Fibroblast of lung (primary cell): ENCODE measurements around the gene TRIP12. TPM values are rescaled to one million over a fixed set of nuclear protein-coding genes. Genes with fewer than 3 reads are reported as not detected.

Experiments
- DNase-seq, 2 donors: peaks; one replicate each; pipeline versions ENCODE4 v3.0.0 to v3.0.0-alpha.2; 2010; ENCODE audit warnings: low read depth in 2 of 2
- H2AFZ ChIP-seq: 2 replicates; pipeline ENCODE4 v1.5.1; 2012; ENCODE audit warnings: low read length, control low read depth, inconsistent platforms
- H3K27ac ChIP-seq: 2 replicates; pipeline ENCODE4 v1.5.1; 2011; ENCODE audit warnings: low read length, control low read depth; ENCODE audit not compliant: insufficient read depth
- H3K27me3 ChIP-seq: 2 replicates; pipeline ENCODE4 v1.5.1; 2011; ENCODE audit warnings: mild to moderate bottlenecking, low read length; ENCODE audit not compliant: control insufficient read depth, insufficient read depth
- H3K36me3 ChIP-seq: 2 replicates; pipeline ENCODE4 v1.5.1; 2011; ENCODE audit warnings: low read length; ENCODE audit not compliant: control insufficient read depth, insufficient read depth
- H3K4me1 ChIP-seq: 2 replicates; pipeline ENCODE4 v1.5.1; 2011; ENCODE audit warnings: low read length; ENCODE audit not compliant: control insufficient read depth, insufficient read depth; ENCODE audit errors: extremely low read depth
- H3K4me2 ChIP-seq: 2 replicates; pipeline ENCODE4 v1.5.1; 2011; ENCODE audit warnings: low read length, control low read depth; ENCODE audit not compliant: insufficient read depth; ENCODE audit errors: extremely low read depth
- H3K4me3 ChIP-seq, 4 experiments: fragments of 200-600 bp in 1 of 4; sonication (generic) in 1 of 4; replicated peaks in 1 of 4; 2 replicates each; pipeline ENCODE4 v1.5.1; 2011 to 2016; ENCODE audit warnings: low read length in 4 of 4, low read depth in 3 of 4, mild to moderate bottlenecking in 3 of 4, control low read depth in 2 of 4, inconsistent platforms in 1 of 4, mixed read lengths in 1 of 4; ENCODE audit not compliant: insufficient read depth in 1 of 4; ENCODE audit errors: control extremely low read depth in 1 of 4
- H3K79me2 ChIP-seq: 2 replicates; pipeline ENCODE4 v1.5.1; 2012; ENCODE audit warnings: mild to moderate bottlenecking, low read length, inconsistent platforms; ENCODE audit not compliant: control insufficient read depth, insufficient read depth
- H3K9ac ChIP-seq: 2 replicates; pipeline ENCODE4 v1.5.1; 2011; ENCODE audit warnings: mild to moderate bottlenecking, low read length, control low read depth; ENCODE audit not compliant: insufficient read depth
- H3K9me3 ChIP-seq: 2 replicates; pipeline ENCODE4 v1.5.1; 2012; ENCODE audit warnings: low read depth, low read length; ENCODE audit not compliant: control insufficient read depth, insufficient read depth
- H4K20me1 ChIP-seq: 2 replicates; pipeline ENCODE4 v1.5.1; 2011; ENCODE audit warnings: low read length; ENCODE audit not compliant: control insufficient read depth, insufficient read depth; ENCODE audit errors: extremely low read depth
- CTCF ChIP-seq, 2 donors: IDR thresholded peaks in 1 of 2; conservative IDR thresholded peaks in 1 of 2; 1 replicate in 1 of 2; 2 replicates in 1 of 2; pipeline ENCODE4 v1.5.1; 2011 to 2012; ENCODE audit warnings: low read length in 2 of 2, control low read depth in 1 of 2, inconsistent platforms in 1 of 2, low read depth in 1 of 2, mild to moderate bottlenecking in 1 of 2
- EZH2 ChIP-seq: IDR thresholded peaks from 2 replicates; pipeline ENCODE4 v1.5.1; 2012; ENCODE audit warnings: low read length, control low read depth, mild to moderate bottlenecking; ENCODE audit errors: missing control alignments
- polyA plus RNA-seq, 2 donors: library from polyadenylated mRNA; depleted of rRNA in 1 of 2; stranded (reverse) in 1 of 2; unstranded in 1 of 2; fragments of >200 nt; gene quantifications; 2 replicates each; pipeline ENCODE4 v1.2.1, GENCODE V29; 2011 to 2012; ENCODE audit warnings: missing spikeins in 1 of 2
- total RNA-seq: library from RNA; depleted of rRNA; stranded (reverse); fragments of >200 nt; gene quantifications from 2 replicates; pipeline ENCODE4 v1.2.1, GENCODE V29; 2014

Gene TRIP12
- total and polyA plus RNA-seq, 2 donors (not counting 1 experiment from before 2014, with no cell fraction given) = 122 to 277 TPM

GRCh38 chr2:229879191-229879950 is 42.4 kb downstream of the TRIP12 start:
- Histone ChIP-seq H4K20me1 (no peaks in the 10 kb centered on the region), H3K27me3 (no peaks in the 10 kb centered on the region), H3K79me2 (peaks cover 44% of the 10 kb centered on the region), H2AFZ (no peak overlapping the region), H3K9me3 (no peaks in the 10 kb centered on the region), H3K4me3 (no peak overlapping the region), H3K4me1 (no peaks in the 10 kb centered on the region), H3K27ac (no peak overlapping the region), H3K9ac (no peak overlapping the region), H3K4me2 (no peak overlapping the region), H3K36me3 (peaks cover 2% of the 10 kb centered on the region)
- TF ChIP-seq EZH2 (no peak), CTCF (conservative IDR thresholded peaks at IDR 0.05 in 1 of 2, IDR thresholded peaks at IDR 0.05 in 1 of 2; ENCODE audit: low read depth in 1 of 2, low read length in 2 of 2) (no peak)
- no peak for DNase-seq

- Histone ChIP-seq H3K9me3 (no peaks in the 10 kb centered on the region), H3K4me1 (no peaks in the 10 kb centered on the region), H3K9ac (no peak overlapping the region), H3K27ac (no peak overlapping the region), H3K4me2 (no peak overlapping the region), H2AFZ (no peak overlapping the region), H3K4me3 (no peak overlapping the region), H4K20me1 (no peaks in the 10 kb centered on the region), H3K27me3 (no peaks in the 10 kb centered on the region), H3K79me2 (peaks cover 31% of the 10 kb centered on the region), H3K36me3 (peaks cover 2% of the 10 kb centered on the region)
- no peak for DNase-seq
- TF ChIP-seq CTCF (conservative IDR thresholded peaks at IDR 0.05 in 1 of 2, IDR thresholded peaks at IDR 0.05 in 1 of 2; ENCODE audit: low read depth in 1 of 2, low read length in 2 of 2) = no peak
- TF ChIP-seq EZH2 = no peak
Observed at GRCh38 chr2:229875549-229875948, 46.3 kb downstream of the TRIP12 start.

- no peak for DNase-seq
- no peaks in the 10 kb centered on the region for H3K4me1 ChIP-seq
- H3K27me3 ChIP-seq = no peaks in the 10 kb centered on the region
- H3K4me2 ChIP-seq = no peak overlapping the region
- no peak overlapping the region for H3K27ac ChIP-seq
- peaks cover 32% of the 10 kb centered on the region for H3K79me2 ChIP-seq
- H3K36me3 ChIP-seq = no peaks in the 10 kb centered on the region
- H3K9me3 ChIP-seq = no peaks in the 10 kb centered on the region
- no peak overlapping the region for H3K9ac ChIP-seq
- no peak overlapping the region for H2AFZ ChIP-seq
- no peaks in the 10 kb centered on the region for H4K20me1 ChIP-seq
- no peak overlapping the region for H3K4me3 ChIP-seq
- no peak for TF ChIP-seq EZH2
- no peak for TF ChIP-seq CTCF (conservative IDR thresholded peaks at IDR 0.05 in 1 of 2, IDR thresholded peaks at IDR 0.05 in 1 of 2; ENCODE audit: low read depth in 1 of 2, low read length in 2 of 2)
Observed at GRCh38 chr2:229874647-229875046, 47.2 kb downstream of the TRIP12 start.
